Measurements from ENCODE around the gene HCFC1R1.
A peak's percentile ranks its signal among the peaks of the same experiment; 100 is the strongest.
"Not testable (repeated sequence)": the region's sequence is repeated elsewhere in the genome, so short reads cannot be mapped to it uniquely, and the experiment has no call there.

The HCFC1R1 gene

DNA sequence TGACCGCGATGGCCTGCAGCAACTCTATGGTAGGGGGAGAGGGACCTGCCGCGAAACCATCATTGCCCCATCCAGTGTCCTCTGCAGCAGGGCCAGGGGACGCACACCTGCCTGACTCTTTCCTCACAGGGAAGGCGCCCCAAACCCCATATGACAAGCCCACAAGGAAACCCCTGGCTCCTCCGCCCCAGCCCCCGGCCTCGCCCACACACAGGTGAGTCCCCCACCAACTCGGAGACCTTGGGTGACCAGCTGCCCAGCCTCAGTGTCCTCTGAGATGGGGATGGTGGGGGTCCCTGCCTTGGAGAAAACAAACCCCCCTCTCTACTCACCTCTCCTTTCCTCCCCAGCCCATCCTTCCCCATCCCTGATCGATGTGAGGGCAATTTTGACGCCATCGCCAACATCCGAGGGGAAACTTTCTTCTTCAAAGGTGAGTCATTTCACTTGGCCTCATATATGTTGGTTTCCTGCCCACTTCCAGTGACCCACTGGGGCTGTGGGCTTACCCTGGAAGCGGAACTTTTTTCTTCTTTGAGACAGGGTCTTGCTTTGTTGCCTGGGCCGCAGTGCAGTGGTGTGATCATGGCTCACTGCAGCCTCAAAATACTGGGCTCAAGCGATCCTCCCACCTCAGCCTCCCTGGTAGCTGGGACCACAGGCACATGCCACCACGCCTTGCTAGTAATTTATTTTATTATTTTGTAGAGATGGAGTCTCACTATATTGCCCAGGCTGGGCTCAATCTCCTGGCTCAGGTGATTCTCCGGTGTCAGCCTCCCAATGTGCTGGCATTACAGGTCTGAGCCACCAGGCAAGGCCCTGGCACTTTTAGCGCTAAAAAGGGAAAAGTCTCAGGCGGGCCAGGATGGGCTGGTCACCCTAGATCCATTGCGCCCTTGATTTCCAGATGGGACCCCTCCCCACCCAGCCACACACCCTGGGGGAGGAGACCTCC lies 33.7 kb upstream of the HCFC1R1 start:
- Histone ChIP-seq H3K27me3 (ENCODE audit: control insufficient read depth in 1 of 2, insufficient read depth in 2 of 2, low read length in 2 of 2) (no peaks in the 10 kb centered on the region), H3K4me3 (ENCODE audit: low read depth in 1 of 2, low read length in 2 of 2) (peak overlapping the region; percentile 78), H3K27ac (ENCODE audit: low read depth, low read length) (no peak overlapping the region), H3K9me3 (ENCODE audit: control insufficient read depth in 1 of 2, low read length in 2 of 2) (no peaks in the 10 kb centered on the region), H3K9ac (ENCODE audit: low read depth in 1 of 2, low read length in 2 of 2) (no peak overlapping the region), H3K36me3 (ENCODE audit: control insufficient read depth in 1 of 2, insufficient read depth in 2 of 2, low read length in 2 of 2) (peaks cover 0 to 5% of the 10 kb centered on the region in 2 donors), H3K4me1 (ENCODE audit: control insufficient read depth in 1 of 2, insufficient read depth in 2 of 2, low read length in 2 of 2) (peaks cover 13 to 25% of the 10 kb centered on the region in 2 donors)

DNA sequence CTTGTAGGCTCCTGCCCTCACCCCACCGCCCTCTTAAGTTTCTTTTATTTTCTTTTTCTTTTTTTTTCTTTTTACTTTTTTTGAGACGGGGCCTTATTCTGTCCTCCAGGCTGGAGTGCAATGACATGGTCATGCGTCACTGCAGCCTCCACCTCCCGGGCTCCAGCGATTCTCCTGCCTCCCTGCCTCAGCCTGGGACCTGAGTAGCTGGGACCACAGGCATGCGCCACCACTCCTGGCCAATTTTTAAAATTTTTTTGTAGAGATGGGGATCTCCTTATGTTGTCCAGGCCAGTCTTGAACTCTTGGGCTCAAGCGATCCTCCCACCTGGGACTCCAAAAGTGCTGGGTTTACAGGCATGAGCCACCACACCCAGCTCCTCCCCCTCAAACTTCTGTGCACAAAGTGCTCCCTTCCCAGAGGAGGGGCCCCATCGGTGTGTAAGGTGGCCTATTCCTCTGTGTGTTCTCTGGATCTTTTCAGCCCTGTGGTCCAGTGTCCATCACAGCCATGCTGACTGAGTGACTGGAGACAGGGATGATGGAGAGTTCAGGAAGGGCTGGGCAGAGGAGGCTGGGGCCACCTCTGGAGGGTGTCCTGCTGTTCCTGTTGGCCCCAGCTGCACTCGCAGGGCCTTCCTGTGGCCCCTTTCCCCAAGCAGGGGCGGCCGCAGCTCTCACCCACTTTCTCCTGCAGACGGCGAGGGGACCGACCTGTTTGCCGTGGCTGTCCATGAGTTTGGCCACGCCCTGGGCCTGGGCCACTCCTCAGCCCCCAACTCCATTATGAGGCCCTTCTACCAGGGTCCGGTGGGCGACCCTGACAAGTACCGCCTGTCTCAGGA lies 32.8 kb upstream of the HCFC1R1 start:
- Histone ChIP-seq H3K4me3 (ENCODE audit: low read depth in 1 of 2, low read length in 2 of 2) (no peak overlapping the region), H3K9me3 (ENCODE audit: control insufficient read depth in 1 of 2, low read length in 2 of 2) (no peaks in the 10 kb centered on the region), H3K36me3 (ENCODE audit: control insufficient read depth in 1 of 2, insufficient read depth in 2 of 2, low read length in 2 of 2) (peaks cover 0 to 5% of the 10 kb centered on the region in 2 donors), H3K27me3 (ENCODE audit: control insufficient read depth in 1 of 2, insufficient read depth in 2 of 2, low read length in 2 of 2) (no peaks in the 10 kb centered on the region), H3K4me1 (ENCODE audit: control insufficient read depth in 1 of 2, insufficient read depth in 2 of 2, low read length in 2 of 2) (peaks cover 13 to 25% of the 10 kb centered on the region in 2 donors), H3K27ac (ENCODE audit: low read depth, low read length) (no peak overlapping the region), H3K9ac (ENCODE audit: low read depth in 1 of 2, low read length in 2 of 2) (no peak overlapping the region)

DNA sequence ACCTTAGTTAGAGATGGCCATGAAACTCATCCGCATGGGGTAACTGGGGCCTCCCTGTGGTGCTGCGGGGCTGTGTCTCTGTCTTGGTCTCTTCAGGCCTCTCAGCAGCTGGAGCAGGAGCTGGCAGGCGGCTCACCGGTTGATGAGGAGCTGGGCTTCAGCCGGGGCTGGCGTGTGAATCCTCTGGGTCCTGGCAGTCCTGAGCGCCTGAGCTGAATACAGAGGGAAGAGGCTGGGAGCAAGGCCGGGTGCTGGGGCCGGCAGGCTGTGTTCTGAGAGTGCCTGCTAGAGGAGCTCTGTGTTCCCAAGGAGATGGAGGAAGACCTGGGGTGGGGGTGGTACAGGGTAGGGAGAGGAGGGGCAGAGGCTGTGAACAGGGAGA lies 32.0 kb upstream of the HCFC1R1 start:
- H3K27me3 ChIP-seq (ENCODE audit: control insufficient read depth in 1 of 2, insufficient read depth in 2 of 2, low read length in 2 of 2); H3K9ac ChIP-seq (ENCODE audit: low read depth in 1 of 2, low read length in 2 of 2); H3K9me3 ChIP-seq (ENCODE audit: control insufficient read depth in 1 of 2, low read length in 2 of 2); H3K27ac ChIP-seq (ENCODE audit: low read depth, low read length); H3K36me3 ChIP-seq (ENCODE audit: control insufficient read depth in 1 of 2, insufficient read depth in 2 of 2, low read length in 2 of 2); H3K4me3 ChIP-seq (ENCODE audit: low read depth in 1 of 2, low read length in 2 of 2): not testable (repeated sequence)
- peaks cover 13 to 25% of the 10 kb centered on the region in 2 donors for H3K4me1 ChIP-seq (ENCODE audit: control insufficient read depth in 1 of 2, insufficient read depth in 2 of 2, low read length in 2 of 2)

DNA sequence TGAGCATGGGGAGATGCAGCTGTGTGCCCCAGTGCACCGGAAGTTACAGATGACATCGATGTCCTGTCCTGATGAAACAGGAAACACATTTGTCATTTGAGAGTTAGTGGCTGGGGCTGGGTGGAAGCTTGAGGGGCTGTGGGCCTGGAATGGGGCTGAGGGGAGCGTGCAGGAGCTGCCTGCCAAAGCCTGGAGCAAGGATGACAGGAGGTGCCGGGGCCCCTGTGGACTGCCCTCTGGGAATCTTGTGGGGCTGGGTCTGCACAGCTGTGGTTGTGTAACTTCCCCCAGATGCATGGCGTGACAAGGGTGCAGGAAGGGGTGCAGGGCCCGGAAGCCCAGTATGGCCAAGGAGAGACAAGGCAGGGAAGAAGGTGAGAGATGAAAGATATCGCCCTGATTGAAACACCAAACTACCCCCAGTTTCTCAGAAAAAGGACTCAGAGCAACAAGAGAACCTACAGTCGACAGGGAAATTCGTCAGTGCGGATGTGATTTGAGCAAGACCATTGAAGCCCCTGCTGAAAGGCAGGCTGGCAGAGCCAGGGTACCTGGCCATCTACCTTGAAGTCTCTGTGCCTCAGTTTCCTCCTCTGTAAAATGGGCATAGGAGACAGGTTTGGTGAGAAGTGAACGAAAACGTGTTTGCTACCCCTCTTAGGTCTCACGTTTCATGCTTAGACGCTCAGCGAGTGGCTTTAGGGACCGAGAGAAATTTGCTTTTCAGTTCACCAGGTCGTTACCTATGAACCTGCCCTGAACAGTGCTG lies 31.4 kb upstream of the HCFC1R1 start:
- Histone ChIP-seq H3K4me3 (ENCODE audit: low read depth in 1 of 2, low read length in 2 of 2) (no peak overlapping the region), H3K9ac (ENCODE audit: low read depth in 1 of 2, low read length in 2 of 2) (no peak overlapping the region)

DNA sequence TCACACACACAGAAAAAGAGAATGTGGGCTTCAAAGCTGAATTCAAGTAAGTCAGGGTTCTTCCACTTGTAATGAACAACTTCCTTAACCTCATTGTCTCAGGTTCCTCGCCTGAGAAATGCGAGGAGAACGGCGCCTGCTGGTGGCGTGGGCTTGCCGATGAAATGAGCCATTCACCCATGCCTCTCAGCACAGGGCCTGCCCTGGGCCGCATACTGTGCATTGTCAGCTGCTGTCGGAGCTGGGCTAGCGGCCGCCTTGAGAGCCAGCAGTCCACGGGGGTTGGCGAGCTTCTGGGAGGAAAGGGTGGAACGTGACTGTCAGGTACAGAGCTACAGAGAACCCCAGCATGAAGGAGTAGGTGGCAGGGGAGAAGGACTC lies 29.6 kb upstream of the HCFC1R1 start:
- peaks cover 17% of the 10 kb centered on the region in 2 donors for H3K27me3 ChIP-seq (ENCODE audit: control insufficient read depth in 1 of 2, insufficient read depth in 2 of 2, low read length in 2 of 2)
- not testable (repeated sequence) for H3K36me3 ChIP-seq (ENCODE audit: control insufficient read depth in 1 of 2, insufficient read depth in 2 of 2, low read length in 2 of 2); H3K4me3 ChIP-seq (ENCODE audit: low read depth in 1 of 2, low read length in 2 of 2); H3K9me3 ChIP-seq (ENCODE audit: control insufficient read depth in 1 of 2, low read length in 2 of 2); H3K27ac ChIP-seq (ENCODE audit: low read depth, low read length); H3K9ac ChIP-seq (ENCODE audit: low read depth in 1 of 2, low read length in 2 of 2)
- H3K4me1 ChIP-seq (ENCODE audit: control insufficient read depth in 1 of 2, insufficient read depth in 2 of 2, low read length in 2 of 2), result peaks cover 0 to 17% of the 10 kb centered on the region in 2 donors

More for the DNA sequence above, 31.4 kb upstream of the HCFC1R1 start:
- peaks cover 0 to 5% of the 10 kb centered on the region in 2 donors for H3K36me3 ChIP-seq (ENCODE audit: control insufficient read depth in 1 of 2, insufficient read depth in 2 of 2, low read length in 2 of 2)
- H3K9me3 ChIP-seq (ENCODE audit: control insufficient read depth in 1 of 2, low read length in 2 of 2), result no peaks in the 10 kb centered on the region
- peaks cover 8 to 25% of the 10 kb centered on the region in 2 donors for H3K4me1 ChIP-seq (ENCODE audit: control insufficient read depth in 1 of 2, insufficient read depth in 2 of 2, low read length in 2 of 2)
- no peak overlapping the region for H3K27ac ChIP-seq (ENCODE audit: low read depth, low read length)
- peaks cover 0 to under 1% of the 10 kb centered on the region in 2 donors for H3K27me3 ChIP-seq (ENCODE audit: control insufficient read depth in 1 of 2, insufficient read depth in 2 of 2, low read length in 2 of 2)

DNA sequence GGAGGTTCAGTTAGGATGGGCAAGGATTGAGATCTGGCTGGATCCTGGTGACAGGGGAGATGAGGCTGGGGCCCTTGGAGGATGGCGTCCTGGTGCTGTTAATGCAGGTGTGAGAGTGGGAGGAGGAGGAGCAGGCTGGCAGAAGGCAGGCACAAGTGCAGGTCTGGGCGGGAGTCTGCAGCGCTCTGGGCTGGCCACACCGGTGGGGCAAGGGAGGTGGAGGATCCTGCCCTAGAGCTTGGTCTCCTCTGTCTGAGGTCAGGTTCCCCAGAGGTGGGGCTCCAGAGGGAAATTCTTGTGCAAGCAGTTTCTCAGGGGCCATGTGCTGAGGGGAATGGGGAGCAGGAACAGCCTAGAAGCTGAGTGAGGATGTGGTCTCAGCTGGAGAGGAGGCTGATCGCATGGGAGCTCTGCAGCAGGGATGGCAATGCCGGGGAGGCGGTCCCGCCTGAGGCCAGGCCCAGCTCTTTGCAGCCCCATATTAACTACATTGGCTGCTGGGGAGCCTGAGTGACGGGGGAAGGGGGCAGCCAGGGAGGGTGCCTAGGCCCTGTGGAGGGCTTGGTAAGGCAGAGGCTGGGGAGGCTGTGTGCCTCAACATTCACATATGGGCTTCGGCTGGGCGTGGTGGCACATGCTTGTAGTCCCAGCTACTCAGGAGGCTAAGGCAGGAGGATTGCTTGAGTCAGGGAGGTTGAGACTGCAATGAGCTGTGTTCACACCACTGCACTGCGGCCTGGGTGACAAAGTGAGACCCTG lies 29.0 kb upstream of the HCFC1R1 start:
- not testable (repeated sequence) for H3K27ac ChIP-seq (ENCODE audit: low read depth, low read length); H3K36me3 ChIP-seq (ENCODE audit: control insufficient read depth in 1 of 2, insufficient read depth in 2 of 2, low read length in 2 of 2); H3K9me3 ChIP-seq (ENCODE audit: control insufficient read depth in 1 of 2, low read length in 2 of 2); H3K4me3 ChIP-seq (ENCODE audit: low read depth in 1 of 2, low read length in 2 of 2); H3K9ac ChIP-seq (ENCODE audit: low read depth in 1 of 2, low read length in 2 of 2)
- Histone ChIP-seq H3K4me1 (ENCODE audit: control insufficient read depth in 1 of 2, insufficient read depth in 2 of 2, low read length in 2 of 2) (peaks cover 0 to 13% of the 10 kb centered on the region in 2 donors), H3K27me3 (ENCODE audit: control insufficient read depth in 1 of 2, insufficient read depth in 2 of 2, low read length in 2 of 2) (peaks cover 21 to 23% of the 10 kb centered on the region in 2 donors)

DNA sequence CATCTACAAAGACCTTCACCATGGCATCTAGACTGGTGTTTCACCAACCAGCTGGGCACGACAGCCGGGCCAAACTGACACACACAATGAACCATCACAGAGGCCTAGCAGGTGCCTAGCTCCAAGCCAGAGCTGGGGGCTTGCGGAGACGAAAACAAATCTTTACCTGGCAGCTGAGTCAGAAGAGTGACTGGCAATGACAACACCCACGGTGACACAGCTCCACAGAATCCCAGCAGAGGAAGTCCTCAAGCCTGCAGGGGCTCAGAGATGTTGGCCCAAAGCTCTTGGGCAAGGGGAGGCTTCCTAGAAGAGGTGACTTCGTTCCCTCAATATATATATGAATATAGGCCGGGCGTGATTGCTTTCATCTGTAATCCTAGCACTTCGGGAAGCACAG lies 27.8 kb upstream of the HCFC1R1 start:
- Histone ChIP-seq H3K27ac (ENCODE audit: low read depth, low read length) (no peak overlapping the region), H3K9me3 (ENCODE audit: control insufficient read depth in 1 of 2, low read length in 2 of 2) (no peaks in the 10 kb centered on the region), H3K4me3 (ENCODE audit: low read depth in 1 of 2, low read length in 2 of 2) (no peak overlapping the region), H3K27me3 (ENCODE audit: control insufficient read depth in 1 of 2, insufficient read depth in 2 of 2, low read length in 2 of 2) (peaks cover 27 to 30% of the 10 kb centered on the region in 2 donors), H3K36me3 (ENCODE audit: control insufficient read depth in 1 of 2, insufficient read depth in 2 of 2, low read length in 2 of 2) (peaks cover 0 to 5% of the 10 kb centered on the region in 2 donors), H3K4me1 (ENCODE audit: control insufficient read depth in 1 of 2, insufficient read depth in 2 of 2, low read length in 2 of 2) (peaks cover 0 to 13% of the 10 kb centered on the region in 2 donors), H3K9ac (ENCODE audit: low read depth in 1 of 2, low read length in 2 of 2) (no peak overlapping the region)

DNA sequence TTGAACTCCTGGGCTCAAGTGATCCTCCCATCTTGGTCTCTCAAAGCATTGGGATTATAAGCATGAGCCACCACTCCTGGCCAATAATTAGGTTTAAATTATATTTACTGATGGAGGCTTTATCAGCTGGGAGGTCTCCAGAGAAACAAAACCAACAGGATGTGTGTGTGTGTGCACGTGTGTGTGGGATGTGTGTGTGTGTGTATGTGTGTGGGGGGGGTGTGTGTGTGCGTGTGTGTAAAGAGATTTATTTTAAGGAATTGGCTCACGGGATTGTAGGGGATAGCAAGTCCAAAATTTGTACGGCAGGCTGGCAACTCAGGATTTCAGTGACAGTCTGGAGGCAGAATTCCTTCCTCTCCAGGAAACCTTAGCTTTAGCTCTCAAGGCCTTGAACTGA lies 27.3 kb upstream of the HCFC1R1 start:
- no peak overlapping the region for H3K9ac ChIP-seq (ENCODE audit: low read depth in 1 of 2, low read length in 2 of 2)
- H3K27me3 ChIP-seq (ENCODE audit: control insufficient read depth in 1 of 2, insufficient read depth in 2 of 2, low read length in 2 of 2), result peaks cover 30% of the 10 kb centered on the region in 2 donors
- no peak overlapping the region for H3K27ac ChIP-seq (ENCODE audit: low read depth, low read length)
- peaks cover 0 to 5% of the 10 kb centered on the region in 2 donors for H3K36me3 ChIP-seq (ENCODE audit: control insufficient read depth in 1 of 2, insufficient read depth in 2 of 2, low read length in 2 of 2)
- no peaks in the 10 kb centered on the region for H3K9me3 ChIP-seq (ENCODE audit: control insufficient read depth in 1 of 2, low read length in 2 of 2)
- peaks cover 0 to 13% of the 10 kb centered on the region in 2 donors for H3K4me1 ChIP-seq (ENCODE audit: control insufficient read depth in 1 of 2, insufficient read depth in 2 of 2, low read length in 2 of 2)
- H3K4me3 ChIP-seq (ENCODE audit: low read depth in 1 of 2, low read length in 2 of 2), result no peak overlapping the region

DNA sequence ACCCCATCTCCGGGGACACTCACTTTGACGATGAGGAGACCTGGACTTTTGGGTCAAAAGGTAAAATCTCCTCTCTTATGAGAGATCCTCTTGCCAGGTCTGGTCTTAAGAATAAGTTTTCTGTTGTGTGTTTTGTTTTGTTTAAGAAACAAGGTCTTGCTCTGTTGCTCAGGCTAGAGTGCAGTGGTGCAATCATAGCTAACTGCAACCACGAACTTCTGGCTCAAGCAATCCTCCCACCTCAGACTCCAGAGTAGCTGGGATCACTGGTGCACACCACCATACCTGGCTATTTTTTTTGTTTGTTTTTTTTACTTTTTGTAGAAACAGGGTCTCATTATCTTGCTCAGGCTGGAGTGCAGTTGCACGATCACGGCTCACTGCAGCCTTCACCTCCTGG lies 26.7 kb upstream of the HCFC1R1 start:
- H3K36me3 ChIP-seq (ENCODE audit: control insufficient read depth in 1 of 2, insufficient read depth in 2 of 2, low read length in 2 of 2), result peaks cover 0 to 5% of the 10 kb centered on the region in 2 donors
- peaks cover 30 to 35% of the 10 kb centered on the region in 2 donors for H3K27me3 ChIP-seq (ENCODE audit: control insufficient read depth in 1 of 2, insufficient read depth in 2 of 2, low read length in 2 of 2)
- H3K4me3 ChIP-seq (ENCODE audit: low read depth in 1 of 2, low read length in 2 of 2), result no peak overlapping the region
- peaks cover 0 to 16% of the 10 kb centered on the region in 2 donors for H3K4me1 ChIP-seq (ENCODE audit: control insufficient read depth in 1 of 2, insufficient read depth in 2 of 2, low read length in 2 of 2)
- H3K9ac ChIP-seq (ENCODE audit: low read depth in 1 of 2, low read length in 2 of 2), result no peak overlapping the region
- no peaks in the 10 kb centered on the region for H3K9me3 ChIP-seq (ENCODE audit: control insufficient read depth in 1 of 2, low read length in 2 of 2)
- no peak overlapping the region for H3K27ac ChIP-seq (ENCODE audit: low read depth, low read length)

Measured in duodenal mucosa (tissue), 2 donors.